GM21619 (cell line): ENCODE results near the gene MDH1B.
"Not testable (repeated sequence)": the region's sequence is repeated elsewhere in the genome, so short reads cannot be mapped to it uniquely, and the experiment has no call there.

ENCODE experiments used
- ATAC-seq: cut with Tn5 transposase; IDR thresholded peaks from one replicate; pipeline ENCODE4 v1.9.1; 2021; ENCODE audit not compliant: unreplicated experiment

MDH1B gene

DNA sequence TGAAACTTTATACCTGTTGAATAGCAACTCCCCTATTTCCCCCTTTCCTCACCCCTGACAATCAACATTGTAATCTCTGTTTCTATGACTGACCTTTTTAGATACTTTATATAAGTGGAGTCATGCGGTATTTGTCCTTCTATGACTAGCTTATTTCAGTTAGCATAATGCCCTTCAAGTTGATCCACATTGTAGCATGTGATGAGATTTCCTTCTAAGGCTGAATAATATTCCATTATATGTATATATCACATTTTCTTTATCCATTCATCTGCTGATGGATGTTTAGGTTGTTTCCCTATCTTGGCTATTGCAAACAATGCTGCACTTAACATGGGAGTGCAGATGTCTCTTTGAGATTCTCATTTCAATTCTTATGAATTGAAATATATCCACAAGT lies 9.7 kb upstream of the MDH1B start:
- no peak for ATAC-seq

DNA sequence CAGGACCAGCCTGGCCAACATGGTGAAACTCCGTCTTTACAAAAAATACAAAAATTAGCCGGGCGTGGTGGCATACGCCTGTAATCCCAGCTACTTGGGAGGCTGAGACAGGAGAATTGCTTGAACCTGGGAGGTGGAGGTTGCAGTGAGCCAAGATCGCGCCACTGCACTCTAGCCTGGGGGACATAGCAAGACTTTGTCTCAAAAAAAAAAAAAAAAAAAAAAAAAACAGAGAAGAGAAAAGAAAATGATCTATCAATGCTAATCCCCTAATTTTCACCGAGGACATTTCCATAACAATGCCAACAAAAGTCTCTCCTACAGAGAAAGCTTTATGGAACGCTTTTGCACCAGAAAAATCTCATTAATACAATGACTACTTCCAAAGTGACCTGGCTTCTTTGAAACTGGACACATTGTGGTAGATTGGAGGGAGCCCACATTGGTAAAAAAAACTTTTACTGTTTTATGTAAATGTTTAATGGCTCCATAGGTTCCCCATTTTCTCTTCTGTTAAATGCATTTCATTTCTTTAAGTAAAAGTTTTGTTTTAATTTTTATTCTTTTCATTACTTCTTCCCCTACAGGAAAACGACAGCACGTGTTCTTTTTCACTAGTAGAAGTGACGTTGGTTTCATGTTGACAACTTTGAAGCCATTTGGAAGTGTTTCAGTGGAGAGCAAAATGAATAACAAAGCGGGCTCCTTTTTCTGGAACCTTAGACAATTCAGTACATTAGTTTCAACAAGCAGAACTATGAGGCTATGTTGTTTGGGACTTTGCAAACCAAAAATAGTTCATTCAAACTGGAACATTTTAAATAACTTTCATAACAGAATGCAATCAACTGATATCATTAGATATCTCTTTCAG lies 1.2 kb upstream of the MDH1B start:
- ATAC-seq: no peak

DNA sequence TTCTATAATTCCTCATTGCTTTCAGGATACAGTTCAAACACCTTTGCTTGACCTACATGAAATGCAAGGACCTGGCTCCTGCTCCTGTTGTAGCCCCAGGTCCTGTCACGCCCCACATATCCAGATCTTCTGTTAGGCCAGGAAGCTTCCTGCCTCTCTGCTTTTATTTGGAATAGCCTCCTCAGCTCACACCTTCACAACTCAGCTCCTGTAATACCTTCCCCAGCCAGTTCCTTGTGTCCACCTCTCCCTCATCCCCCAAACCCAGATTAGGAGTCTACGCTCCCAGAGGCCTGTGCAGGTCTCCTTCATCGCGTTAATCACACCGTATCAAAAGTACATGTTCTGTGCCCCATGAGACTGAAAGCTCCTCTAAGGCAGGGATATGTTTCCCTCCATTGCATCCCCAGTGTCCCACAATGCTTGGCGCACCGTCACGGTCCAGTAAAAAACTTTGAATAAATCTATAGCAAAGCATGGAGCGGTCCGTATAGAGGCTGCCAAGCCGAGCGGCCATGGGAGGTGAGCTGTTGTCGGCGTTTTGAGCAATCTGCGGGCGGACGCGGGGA lies 371 bp downstream of the MDH1B start:
- ATAC-seq: no peak

DNA sequence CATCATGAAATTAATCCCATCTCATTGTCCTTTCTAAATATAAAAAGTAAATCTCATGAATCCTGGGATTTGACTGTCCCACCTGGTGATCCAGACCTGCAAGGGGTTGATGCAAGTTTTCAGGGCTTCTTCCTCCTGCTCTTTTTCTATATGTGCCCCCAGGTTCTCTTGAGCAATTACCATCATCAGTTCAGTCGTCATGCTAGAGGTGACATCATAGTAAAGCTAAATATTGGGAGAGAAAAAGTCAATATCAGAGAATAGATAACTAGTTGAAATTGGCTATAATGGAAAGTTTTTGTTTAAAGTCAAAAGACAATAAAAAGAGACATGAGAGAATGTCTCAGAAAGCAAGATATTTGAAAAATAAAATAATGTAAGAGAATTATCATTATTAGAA lies 8.3 kb downstream of the MDH1B start:
- no peak for ATAC-seq

DNA sequence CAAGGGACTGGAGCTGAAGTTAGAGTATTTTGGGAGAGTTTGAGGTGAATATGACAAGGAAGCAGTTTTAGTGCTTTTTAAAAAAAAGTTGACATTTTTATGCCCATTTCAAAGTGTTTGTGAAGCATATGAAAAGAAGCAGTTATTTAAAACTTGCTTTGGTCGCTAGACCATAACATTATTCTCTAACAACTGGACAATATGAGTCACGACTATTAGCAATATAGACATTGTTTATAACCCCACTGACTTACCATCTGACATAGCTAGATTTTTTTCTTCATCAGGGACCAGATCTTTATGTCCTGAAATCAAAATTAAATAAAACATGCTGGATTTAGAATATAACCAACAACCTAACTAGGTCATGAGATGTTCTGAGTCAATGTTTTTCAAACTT lies 24.3 kb downstream of the MDH1B start:
- no peak for ATAC-seq

DNA sequence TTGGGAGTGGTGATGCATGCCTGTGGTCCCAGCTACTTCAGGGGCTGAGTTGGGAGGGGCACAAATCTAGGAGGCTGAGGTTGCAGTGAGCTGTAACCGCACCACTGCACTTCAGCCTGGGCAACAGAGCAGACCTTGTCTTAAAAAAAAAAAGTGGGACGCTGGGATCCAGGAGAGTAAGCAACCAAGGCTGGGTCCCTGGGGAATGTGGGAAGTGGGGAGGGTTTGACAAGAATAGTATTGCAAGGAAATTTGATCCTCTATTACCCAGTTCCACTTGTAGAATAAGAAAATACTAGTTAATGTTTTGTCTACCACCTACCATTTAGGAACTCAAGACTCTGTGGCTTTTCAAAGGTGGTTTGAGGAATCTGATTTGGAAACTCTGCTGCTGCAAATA lies 25.9 kb downstream of the MDH1B start:
- no peak for ATAC-seq

DNA sequence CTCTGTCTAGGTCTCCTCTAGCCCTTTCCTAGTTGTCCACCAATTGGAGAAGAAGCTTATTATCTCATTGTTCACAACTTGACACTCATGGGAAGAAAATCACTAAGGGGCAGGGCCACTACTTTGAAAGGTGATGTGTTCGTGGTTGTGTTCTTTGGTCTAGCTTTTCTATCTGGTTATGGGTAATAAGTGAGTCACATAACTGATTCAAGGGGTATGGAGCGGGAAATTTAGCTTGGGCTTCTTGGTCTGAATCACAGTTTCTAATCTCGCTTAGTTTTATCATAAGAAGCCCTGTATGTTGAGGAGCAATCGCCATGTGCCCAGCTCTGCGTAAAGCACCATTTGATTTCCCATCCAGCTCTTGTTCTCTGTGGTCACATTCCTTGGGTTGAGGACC lies 28.2 kb downstream of the MDH1B start:
- ATAC-seq: no peak

DNA sequence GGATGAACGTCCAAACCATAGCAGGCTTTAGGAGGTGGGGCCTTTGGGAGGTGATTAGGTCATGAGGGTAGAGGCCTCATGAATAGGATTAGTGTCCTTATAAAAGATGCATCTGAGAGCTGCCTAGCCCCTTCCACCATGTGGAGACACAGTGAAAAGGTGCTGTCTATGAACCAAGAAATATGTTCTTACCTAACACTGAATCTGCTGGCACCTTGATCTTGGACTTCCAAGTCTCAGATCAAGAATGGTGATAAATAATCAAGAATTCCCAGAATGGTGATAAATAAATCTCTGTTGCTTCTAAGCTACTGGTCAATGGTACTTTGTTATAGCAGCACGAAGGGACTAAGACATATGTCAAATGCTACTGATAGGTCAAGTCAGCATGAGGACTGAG lies 31.8 kb downstream of the MDH1B start:
- no peak for ATAC-seq

DNA sequence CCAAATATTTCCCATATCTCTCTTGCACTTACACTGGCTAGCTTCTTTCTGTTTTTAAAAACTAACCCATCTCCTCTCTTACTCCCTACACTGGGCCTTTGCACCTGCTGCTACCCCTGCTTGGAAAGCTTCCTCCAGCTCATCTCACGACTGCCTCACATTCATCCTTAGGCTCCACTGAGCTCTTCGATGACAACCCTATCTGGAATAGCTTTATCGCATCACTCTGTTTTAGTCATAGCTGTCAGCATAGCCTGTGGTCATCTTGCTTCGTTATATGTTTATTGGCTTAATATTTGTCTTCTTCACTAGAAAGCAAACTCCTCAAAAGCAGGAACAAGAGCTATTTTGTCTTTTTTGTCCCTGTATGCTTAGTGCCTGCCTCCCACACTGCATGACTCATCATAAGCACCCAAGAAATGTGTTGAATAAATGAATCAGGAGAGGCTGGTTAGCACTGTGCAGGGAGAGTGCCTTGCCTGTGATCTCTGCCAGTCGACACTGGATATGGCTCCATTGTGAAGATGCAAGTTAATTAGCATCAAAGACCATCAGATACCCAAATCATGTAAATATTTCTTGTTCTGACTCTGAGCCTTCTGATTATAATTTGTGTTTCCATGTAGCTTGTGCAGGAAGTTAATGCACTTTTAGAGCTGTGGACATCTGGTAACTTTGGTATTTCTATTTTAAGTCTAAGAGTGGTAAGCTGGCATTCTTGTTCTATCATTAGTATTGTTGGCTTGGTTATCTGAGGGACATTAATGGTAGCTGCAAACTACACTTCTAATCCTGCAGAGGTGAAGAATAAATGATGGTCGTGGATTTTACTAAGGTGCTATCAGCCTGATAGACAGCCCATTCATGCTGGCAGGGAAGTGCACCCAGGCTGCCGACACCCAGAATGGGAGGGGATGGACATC lies 36.6 kb downstream of the MDH1B start:
- ATAC-seq: no peak

DNA sequence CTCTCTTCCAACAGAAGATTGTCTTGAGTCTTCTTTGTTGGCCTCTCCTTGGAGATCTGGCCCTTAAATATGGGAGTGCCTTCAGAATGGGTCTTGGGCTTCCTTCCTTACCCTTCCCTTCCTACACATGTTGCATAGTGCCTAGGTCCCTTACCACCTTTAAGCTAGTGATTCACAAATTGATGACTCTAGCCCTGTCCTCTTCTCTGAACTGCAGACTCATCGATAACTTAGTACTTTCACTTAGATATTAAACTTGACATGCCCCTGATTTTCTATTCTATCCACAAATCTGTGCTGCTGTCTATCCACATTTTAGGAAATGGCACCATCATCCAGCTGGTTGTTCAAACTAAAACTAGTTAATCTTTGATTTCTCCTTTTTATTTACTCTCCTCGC lies 37.8 kb downstream of the MDH1B start:
- ATAC-seq: no peak

DNA sequence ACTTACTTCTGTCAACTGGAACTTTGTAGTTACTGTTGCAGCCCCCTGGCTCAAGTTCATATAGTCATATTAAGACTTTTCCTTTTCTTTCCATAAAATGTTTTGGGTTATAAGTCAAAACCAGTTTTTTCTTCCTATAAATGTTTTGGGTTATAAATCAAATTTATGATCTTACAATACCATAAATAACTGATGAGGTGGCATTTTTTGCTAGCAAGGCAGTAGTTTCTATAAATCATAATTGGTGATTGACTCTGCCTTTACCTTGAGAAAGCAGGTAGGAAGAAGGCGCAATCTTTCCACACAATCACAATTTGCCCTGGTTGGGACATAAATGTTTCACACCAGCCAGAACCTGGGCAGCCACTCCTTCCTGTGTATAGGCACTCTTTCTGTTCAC lies 41.8 kb downstream of the MDH1B start:
- no peak for ATAC-seq

DNA sequence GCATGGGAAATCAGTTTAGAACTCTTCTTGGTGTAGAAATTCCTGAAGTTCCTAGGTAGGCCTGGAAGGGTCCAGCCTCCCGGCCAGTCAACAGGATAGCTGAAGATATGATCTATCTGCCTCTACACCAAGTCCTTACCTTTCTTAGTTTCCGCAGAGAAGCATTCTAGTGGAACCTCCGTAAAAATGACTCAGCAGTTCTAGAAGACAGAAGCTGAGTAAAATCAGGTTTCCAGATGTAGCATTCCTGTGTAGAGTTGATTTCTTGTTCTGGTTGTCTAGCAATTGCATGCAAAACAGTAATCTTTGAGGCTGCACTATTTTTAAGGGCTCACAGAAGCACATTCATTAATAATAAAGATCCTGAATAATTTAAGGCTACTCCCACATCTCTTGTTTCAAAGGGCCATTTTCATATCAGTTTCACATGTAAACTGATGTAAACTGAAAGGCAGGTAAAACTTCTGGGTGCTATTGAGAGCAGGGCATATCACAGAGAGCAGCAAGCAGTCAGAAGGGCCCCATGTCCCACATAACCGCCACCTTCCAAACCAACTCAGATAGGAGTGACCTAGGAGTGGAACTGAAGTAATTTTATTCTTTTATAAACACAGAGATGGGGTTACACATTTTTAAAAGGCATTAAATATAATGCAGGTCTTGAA lies 43.7 kb downstream of the MDH1B start:
- peak; percentile 77 for ATAC-seq

DNA sequence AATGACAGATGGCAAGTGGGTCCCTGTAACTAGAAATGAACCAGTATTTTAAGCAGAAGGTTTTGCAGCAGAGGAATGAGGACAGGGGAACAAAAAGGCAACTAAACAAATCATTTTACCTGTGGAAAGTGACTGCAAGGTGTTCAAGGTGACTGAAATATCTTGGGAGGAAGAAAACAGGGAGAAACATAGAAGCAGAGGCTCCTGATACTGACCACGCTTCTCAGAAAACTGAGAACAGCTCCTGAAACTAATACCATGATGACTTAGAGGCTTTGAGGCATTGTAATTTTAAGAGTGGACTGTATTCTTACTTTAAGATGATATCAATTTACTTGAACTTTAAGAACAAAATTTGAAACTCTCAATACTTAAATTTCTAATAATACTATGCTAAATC lies 46.8 kb downstream of the MDH1B start, which contains the start of gene DYTN:
Gene DYTN, minus strand, starts transcription at position 101 of the 400 bp plus-strand sequence. CDS start 117 bp downstream, outside the sequence.
- ATAC-seq: peak; percentile 39

DNA sequence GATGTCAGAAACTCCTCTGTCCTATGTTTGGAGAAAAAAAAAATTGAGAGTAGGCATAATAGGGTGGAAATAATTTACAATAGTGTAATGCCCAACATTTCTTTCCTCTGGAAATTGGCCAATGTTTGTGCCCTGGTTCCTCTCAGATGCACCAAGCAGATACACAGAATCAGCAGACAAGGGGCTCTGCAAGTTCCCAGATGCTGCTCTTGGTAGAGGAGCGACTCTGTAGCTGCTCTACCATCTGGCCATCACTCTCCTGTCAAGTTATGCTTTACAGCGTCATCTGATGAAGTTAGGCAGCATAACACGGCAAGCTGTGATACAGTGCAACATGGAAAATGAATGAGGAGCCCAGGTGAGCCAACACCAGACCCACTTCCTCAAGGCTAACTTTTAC lies 48.5 kb downstream of the MDH1B start:
- no peak for ATAC-seq

DNA sequence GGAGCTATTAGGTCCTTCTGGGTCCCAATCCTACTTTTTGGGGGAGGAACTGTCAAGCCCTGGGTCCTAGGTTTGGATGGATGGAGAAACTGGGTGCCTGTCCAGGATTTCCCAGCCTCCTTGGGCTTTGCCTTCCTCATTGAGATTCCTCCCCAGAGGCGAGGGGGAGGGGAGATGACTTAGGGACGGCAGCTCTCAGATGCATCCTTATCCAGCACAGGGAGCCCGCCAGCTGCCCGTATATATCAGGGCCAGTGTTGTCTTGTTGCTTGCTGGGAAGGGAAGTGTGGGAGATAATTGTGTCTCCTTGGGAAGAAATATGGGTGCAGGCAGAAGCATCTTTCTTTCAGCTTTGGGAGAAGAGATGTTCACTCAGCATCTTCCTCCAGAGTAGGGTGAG lies 49.9 kb downstream of the MDH1B start:
- not testable (repeated sequence) for ATAC-seq

DNA sequence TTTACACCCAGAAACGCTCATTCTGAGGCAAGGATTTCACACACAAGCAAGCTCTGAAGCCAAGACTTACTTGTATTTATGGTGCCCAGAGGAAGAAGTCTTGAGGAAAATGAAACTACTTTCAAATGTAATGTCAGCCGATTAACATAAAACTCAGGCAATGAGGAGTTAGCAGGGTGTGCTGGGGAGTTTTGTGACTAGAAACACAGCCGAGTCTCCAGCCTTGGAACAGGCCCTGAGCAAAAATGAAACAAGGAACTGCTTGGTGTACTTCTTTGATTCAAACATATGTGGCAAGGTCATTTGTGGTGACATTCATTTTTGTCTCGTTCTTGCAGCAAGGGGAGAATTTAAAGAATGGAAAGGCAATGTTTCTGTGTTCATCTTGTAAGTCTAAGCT lies 51.4 kb downstream of the MDH1B start:
- ATAC-seq: no peak

DNA sequence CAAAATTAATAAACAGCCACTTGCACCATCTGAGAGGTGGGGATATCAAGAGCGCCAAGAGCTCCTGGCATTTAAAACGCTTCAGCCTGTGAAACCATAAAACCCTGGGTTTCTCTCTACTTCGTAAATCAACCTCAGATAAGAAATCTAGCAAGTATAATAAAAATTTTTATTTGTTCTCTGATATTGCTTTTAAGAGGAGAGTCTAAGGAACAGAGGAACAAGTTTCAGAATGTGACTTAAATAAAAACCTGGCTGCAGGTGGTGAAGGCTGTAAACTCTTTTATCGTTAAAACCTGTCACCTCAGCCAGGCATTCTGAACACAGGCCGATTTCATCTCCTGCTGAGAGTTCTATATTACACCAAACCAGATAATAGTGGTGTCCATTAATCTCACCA lies 56.8 kb downstream of the MDH1B start:
- ATAC-seq: no peak

DNA sequence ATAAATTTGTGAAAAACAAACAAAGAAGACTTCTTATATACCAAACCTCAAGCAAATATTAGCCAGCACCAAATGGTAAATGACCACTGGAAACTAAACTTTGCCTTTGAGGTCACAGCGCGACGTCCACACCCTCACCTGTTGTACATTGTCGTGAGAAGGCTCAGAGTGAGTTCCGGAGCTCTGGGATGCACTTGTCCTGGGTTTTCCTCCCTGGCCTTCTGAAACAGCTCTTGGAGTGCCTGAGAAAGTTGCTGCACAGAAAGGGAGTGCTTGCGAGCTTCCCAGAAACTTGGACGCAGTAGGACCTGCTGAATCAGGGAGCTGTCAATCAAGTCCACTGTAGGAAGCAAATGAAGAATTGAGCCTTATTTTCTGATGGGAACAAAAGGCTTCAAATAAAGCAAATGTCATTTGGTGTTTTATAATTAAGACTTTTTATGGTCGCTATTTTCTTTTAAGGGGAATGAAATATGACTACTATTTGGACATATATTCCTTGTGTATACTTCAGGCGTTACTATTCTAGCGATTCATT lies 57.9 kb downstream of the MDH1B start:
- no peak for ATAC-seq

DNA sequence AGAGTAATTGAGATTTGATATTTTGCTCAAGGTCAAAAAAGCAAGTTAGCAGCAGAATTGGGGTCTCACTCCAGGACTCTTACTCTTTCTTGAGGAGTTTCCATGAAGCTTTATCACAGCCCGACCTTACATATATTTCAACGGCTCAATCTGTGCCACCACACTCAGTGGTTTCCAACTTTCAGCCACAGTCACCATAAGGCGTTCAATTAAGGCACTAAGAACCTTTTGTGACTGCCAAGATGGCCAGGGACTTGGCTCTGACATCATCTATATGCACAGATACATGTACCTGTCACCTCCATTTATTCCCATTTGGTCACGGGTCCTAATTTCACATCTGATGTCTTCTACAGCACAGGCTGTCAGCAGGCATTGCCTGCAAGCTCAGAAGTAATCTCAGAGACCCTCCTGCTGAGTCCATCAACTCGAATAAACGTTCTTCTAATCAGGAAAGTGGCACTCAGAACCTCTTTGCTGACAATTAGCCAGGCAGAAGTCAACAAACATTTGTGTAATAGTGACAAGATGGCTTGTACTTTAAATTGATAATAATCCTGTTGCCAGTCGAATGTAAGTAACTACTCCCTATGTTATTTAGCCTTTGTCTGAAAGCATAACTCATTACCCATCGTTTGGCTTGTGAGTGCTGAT lies 63.0 kb downstream of the MDH1B start:
- ATAC-seq: no peak

DNA sequence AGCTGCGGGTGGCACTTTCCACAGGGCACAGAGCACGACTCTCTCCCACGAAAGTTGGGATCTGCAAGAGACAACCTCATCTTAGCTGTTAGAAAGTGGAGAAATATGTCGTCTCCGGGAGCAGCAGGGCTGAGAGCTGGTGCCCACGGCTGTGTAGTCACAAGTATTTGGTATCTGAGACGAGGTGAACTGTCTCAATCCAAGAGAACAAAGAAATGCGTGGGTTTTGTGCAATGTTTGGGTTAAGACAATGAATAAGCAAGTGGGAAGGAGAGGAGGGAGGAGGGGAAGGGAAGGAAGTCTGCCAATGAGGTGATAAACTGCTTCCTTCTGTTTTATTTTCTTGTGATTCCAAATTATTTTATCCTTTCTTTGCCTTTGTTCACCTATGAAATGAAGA lies 65.0 kb downstream of the MDH1B start:
- ATAC-seq: no peak
